ENCODE data around the gene SMC6.

SMC6 gene

GRCh38 chr2:17683981-17684380 is 69.6 kb downstream of the SMC6 start:
- TF ChIP-seq, protein P1, sequence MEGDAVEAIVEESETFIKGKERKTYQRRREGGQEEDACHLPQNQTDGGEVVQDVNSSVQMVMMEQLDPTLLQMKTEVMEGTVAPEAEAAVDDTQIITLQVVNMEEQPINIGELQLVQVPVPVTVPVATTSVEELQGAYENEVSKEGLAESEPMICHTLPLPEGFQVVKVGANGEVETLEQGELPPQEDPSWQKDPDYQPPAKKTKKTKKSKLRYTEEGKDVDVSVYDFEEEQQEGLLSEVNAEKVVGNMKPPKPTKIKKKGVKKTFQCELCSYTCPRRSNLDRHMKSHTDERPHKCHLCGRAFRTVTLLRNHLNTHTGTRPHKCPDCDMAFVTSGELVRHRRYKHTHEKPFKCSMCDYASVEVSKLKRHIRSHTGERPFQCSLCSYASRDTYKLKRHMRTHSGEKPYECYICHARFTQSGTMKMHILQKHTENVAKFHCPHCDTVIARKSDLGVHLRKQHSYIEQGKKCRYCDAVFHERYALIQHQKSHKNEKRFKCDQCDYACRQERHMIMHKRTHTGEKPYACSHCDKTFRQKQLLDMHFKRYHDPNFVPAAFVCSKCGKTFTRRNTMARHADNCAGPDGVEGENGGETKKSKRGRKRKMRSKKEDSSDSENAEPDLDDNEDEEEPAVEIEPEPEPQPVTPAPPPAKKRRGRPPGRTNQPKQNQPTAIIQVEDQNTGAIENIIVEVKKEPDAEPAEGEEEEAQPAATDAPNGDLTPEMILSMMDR (IDR thresholded peaks at IDR 0.05; ENCODE audit: insufficient read depth, low read length, poor library complexity, severe bottlenecking): no peak
- peaks cover 10% of the 10 kb centered on the region for H3K36me3 ChIP-seq (ENCODE audit: control insufficient read depth, insufficient read depth, low read length)
- DNase-seq (ENCODE audit: extremely low read depth, insufficient read length): no peak
- H3K4me3 ChIP-seq (replicated peaks; ENCODE audit: low read depth, low read length): no peak overlapping the region
- H3K27me3 ChIP-seq (replicated peaks; ENCODE audit: control insufficient read depth, insufficient read depth, low read length): no peaks in the 10 kb centered on the region

DNA sequence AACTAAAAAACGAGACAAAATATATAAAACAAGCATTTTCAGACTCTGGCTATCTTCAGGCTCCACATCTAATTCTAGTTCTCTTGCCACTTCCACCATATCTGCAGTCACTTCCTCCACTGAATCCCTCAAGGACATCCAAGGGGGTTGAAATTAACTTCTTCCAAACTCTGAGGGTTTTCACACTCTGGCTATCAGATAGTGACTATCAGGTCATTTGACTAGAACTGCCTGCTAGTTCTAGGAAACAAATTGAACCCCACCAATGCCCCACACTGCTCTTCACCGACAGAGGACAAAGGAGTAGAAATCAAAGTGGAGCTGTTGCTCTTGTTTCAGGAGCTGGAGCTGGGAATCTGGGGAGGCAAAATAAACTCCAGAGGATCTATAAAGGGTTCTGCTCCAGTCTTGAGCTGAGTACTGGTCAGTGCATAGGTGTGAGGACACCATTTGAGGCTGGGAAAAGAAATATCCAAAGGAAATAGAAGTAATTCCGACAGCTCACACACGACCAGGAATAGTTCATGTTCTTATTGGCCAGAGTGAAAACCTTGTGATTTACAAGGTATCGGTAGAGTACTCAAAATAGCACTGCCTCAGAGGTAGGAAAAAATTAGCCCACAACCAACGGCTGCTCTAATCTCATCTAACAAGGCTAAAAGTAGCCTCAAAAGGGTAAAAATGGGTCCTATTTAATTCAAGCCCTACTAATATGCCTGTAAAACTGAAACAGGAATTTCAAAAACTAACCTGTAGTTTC is 71.3 kb downstream of the SMC6 start:
- TF ChIP-seq, protein P1 (IDR thresholded peaks at IDR 0.05; ENCODE audit: insufficient read depth, low read length, poor library complexity, severe bottlenecking): no peak
- DNase-seq (ENCODE audit: extremely low read depth, insufficient read length): no peak
- H3K27me3 ChIP-seq (replicated peaks; ENCODE audit: control insufficient read depth, insufficient read depth, low read length): no peaks in the 10 kb centered on the region
- no peak overlapping the region for H3K4me3 ChIP-seq (replicated peaks; ENCODE audit: low read depth, low read length)
- H3K36me3 ChIP-seq (ENCODE audit: control insufficient read depth, insufficient read depth, low read length): peaks cover 10% of the 10 kb centered on the region

DNA sequence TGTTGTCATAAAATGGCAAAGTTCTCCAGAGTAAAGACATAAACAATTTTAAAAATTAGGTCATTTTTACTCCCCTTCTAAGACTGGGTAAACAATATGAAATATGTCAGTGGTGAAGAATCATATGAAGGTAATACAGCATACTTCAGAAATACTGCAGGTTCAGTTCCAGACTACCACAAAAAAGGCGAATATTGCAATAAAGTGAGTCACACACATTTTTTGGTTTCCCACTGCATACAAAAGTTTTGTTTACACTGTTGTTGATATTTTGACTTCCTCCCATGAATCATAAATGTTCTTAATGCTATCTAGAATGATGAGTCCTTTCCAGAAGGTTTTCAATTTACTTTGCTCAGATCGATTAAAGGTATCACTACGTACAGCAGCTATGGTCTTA is 73.5 kb downstream of the SMC6 start:
- no peak overlapping the region for H3K4me3 ChIP-seq (replicated peaks; ENCODE audit: low read depth, low read length)
- H3K27me3 ChIP-seq (replicated peaks; ENCODE audit: control insufficient read depth, insufficient read depth, low read length): no peaks in the 10 kb centered on the region
- TF ChIP-seq, protein P1 (IDR thresholded peaks at IDR 0.05; ENCODE audit: insufficient read depth, low read length, poor library complexity, severe bottlenecking): no peak
- peaks cover 8% of the 10 kb centered on the region for H3K36me3 ChIP-seq (ENCODE audit: control insufficient read depth, insufficient read depth, low read length)
- no peak for DNase-seq (ENCODE audit: extremely low read depth, insufficient read length)

DNA sequence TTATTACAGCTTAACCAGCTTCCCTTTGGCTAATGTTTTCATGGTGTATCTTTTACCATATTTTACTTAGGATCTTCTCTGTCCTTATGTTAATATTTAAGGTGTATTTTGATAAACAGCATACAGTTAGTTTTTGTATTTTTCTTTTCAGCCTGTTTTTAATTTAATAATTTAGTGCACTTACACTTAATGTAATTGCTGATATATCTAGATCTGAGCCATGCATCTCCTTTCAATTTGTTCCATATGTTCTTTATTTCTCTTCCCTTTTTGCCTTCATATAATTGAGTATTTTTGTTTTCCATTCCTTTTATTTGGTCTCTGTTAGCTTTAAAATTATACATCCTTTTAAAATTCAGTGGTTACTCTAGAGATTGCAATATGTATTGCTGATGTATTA is 78.8 kb downstream of the SMC6 start:
- no peak overlapping the region for H3K4me3 ChIP-seq (replicated peaks; ENCODE audit: low read depth, low read length)
- H3K36me3 ChIP-seq (ENCODE audit: control insufficient read depth, insufficient read depth, low read length): peaks cover 1% of the 10 kb centered on the region

DNA sequence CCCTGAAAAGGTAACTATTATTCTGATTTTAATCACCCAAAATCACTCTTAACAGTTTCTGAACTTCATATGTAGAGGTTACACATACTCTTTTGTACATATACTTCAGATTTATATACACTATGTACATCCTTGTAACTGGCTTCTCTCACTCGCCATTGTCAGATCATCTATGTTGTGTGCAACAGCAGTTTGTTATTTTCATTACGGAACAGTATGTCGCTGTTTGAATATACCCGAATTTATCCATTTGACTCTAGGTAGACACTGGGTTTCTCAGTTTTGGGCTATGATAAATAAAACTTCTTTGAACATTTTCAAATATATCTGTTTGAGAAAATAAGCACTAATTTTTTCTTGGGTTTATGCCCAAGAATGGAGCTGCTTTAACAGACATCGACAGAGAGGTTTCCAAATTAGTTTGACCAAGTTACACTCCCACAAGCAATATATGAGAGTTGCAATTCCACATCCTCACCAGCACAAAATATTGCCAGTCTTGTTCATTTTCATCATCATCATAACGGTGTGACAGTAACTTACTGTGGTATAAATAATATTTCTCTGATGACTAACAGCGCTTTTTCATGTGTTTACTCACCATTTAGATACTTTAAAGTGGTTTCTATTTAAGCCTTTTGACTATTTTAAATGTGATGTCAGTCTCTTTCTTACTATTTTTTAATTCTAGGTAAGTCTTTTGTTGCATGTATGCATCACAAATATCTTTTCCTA is 80.9 kb downstream of the SMC6 start:
- Histone ChIP-seq H3K27me3 (replicated peaks; ENCODE audit: control insufficient read depth, insufficient read depth, low read length) (no peaks in the 10 kb centered on the region), H3K36me3 (ENCODE audit: control insufficient read depth, insufficient read depth, low read length) (peaks cover 1% of the 10 kb centered on the region), H3K4me3 (replicated peaks; ENCODE audit: low read depth, low read length) (no peak overlapping the region)
- TF ChIP-seq, protein P1 (IDR thresholded peaks at IDR 0.05; ENCODE audit: insufficient read depth, low read length, poor library complexity, severe bottlenecking): no peak
- no peak for DNase-seq (ENCODE audit: extremely low read depth, insufficient read length)

More for the DNA sequence above, 78.8 kb downstream of the SMC6 start:
- TF ChIP-seq, protein P1 (IDR thresholded peaks at IDR 0.05; ENCODE audit: insufficient read depth, low read length, poor library complexity, severe bottlenecking): no peak
- H3K27me3 ChIP-seq (replicated peaks; ENCODE audit: control insufficient read depth, insufficient read depth, low read length): no peaks in the 10 kb centered on the region
- DNase-seq (ENCODE audit: extremely low read depth, insufficient read length): no peak
